Erythroblast (primary cell): ENCODE measurements around the gene CEPT1.

Experiments used
- GATA1 ChIP-seq: IDR thresholded peaks from 2 replicates; pipeline ENCODE4 v1.6.1; 2011; ENCODE audit warnings: low read depth, mild to moderate bottlenecking, control low read depth, low read length, moderate library complexity
- POLR2A ChIP-seq: IDR thresholded peaks from 2 replicates; pipeline ENCODE4 v1.6.1; 2011; ENCODE audit warnings: mild to moderate bottlenecking, low read length

DNA sequence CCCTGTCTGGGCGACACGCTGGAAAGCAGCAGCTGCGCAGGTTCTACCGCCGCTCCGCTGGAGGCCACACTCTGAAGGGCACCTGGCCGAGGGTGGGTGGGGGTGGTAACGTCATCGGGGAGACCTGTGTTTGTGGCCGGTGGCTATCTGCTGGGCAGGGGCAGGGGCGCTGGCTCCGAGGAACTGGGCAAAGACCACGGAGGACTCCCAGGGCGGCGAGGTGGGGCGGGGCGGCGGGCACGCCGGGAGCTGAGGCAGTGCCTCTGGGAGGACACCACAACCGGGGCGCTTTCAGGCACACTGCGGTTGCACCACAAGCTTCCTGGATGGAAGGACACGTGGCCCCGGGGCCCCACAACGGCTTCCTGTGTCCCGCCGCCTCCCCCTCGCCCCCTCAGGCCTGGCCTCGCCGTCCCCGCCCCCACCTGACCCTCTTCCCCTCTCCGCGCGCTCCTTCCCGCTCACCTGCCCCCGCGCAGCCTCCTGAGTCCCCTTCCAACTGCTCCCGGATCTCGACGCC lies 63.7 kb downstream of the CEPT1 start:
- TF ChIP-seq POLR2A (no peak), GATA1 (no peak)
